ENCODE measurements around the gene SLAMF7. TPM values are rescaled to one million over a fixed set of nuclear protein-coding genes. Genes with fewer than 3 reads are reported as not detected.

The SLAMF7 gene
- total RNA-seq, 1 donor from 2014 or later, result 0.08 TPM

DNA sequence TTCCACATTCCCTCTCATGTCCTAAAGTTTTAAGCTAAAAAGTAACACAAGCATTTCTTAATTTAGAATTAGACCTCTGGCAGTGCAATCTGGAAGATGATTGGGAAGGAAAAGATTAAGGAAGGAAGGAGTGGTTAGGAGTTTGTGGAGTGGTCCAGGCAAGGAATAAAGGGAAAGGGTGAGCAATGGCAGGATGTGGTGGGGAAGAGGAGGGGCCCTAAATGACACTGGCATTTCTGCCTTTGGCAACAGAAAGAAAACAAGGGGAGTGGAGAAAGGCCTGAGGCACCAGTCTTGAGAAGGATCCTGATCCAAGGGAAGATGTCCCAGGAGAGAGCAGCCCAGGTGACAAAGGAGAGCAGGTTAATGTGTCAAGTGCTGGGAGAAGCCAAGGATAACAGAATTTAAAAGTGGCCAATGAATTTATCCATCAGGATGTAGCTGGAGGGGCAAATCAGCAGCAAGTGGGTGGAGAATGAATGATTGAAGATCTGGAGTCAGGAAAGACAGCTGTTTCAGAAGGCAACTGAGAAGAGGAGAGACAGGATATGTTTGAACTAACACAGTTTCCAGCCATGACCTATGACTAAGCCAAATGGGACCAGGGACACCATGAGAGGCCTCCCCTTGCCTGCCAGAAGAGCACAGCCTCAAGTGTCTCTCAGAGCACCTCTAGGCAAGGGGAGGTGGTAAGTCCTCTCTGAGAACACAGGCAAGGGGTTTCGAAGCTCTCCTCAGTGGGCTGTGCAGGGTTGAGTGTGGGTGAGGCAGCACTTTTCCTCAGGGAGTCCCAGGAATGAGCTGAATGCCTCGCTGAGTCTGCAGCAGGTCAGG, 36.1 kb downstream of the SLAMF7 start:
- TF ChIP-seq, protein P1, sequence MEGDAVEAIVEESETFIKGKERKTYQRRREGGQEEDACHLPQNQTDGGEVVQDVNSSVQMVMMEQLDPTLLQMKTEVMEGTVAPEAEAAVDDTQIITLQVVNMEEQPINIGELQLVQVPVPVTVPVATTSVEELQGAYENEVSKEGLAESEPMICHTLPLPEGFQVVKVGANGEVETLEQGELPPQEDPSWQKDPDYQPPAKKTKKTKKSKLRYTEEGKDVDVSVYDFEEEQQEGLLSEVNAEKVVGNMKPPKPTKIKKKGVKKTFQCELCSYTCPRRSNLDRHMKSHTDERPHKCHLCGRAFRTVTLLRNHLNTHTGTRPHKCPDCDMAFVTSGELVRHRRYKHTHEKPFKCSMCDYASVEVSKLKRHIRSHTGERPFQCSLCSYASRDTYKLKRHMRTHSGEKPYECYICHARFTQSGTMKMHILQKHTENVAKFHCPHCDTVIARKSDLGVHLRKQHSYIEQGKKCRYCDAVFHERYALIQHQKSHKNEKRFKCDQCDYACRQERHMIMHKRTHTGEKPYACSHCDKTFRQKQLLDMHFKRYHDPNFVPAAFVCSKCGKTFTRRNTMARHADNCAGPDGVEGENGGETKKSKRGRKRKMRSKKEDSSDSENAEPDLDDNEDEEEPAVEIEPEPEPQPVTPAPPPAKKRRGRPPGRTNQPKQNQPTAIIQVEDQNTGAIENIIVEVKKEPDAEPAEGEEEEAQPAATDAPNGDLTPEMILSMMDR (IDR thresholded peaks at IDR 0.05; ENCODE audit: insufficient read depth, low read length, poor library complexity, severe bottlenecking), result no peak
- no peaks in the 10 kb centered on the region for H3K27me3 ChIP-seq (ENCODE audit: control insufficient read depth, insufficient read depth, low read length)
- no peak for DNase-seq (ENCODE audit: low read depth)
- H3K36me3 ChIP-seq (ENCODE audit: control insufficient read depth, insufficient read depth, low read length), result no peaks in the 10 kb centered on the region
- H3K4me3 ChIP-seq (ENCODE audit: low read depth, low read length), result no peak overlapping the region

DNA sequence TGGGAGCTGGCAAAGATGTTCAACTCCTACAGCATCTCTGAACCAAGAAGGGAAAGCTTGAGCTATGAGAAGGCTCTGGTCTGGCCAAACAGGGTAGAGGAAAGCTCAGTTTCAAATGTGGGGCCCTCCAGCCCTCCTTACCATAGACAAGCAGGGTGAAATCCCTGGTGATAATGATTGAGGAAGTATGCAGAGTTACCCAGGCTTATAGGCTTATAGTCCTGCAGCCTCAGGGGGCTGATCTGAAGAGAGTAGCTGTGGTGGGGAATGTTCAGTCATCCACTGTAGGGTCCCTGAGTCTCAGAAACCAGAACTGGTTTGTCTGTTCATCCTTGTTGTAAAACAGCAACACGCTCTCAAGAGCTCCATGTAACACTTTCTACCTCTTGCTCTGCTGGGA, 37.1 kb downstream of the SLAMF7 start:
- H3K27me3 ChIP-seq (ENCODE audit: control insufficient read depth, insufficient read depth, low read length), result no peaks in the 10 kb centered on the region
- TF ChIP-seq, protein P1 (IDR thresholded peaks at IDR 0.05; ENCODE audit: insufficient read depth, low read length, poor library complexity, severe bottlenecking), result no peak
- DNase-seq (ENCODE audit: low read depth), result no peak
- H3K4me3 ChIP-seq (ENCODE audit: low read depth, low read length), result no peak overlapping the region
- no peaks in the 10 kb centered on the region for H3K36me3 ChIP-seq (ENCODE audit: control insufficient read depth, insufficient read depth, low read length)

GRCh38 chr1:160777486-160778089, 38.5 kb downstream of the SLAMF7 start:
- TF ChIP-seq, protein P1 (IDR thresholded peaks at IDR 0.05; ENCODE audit: insufficient read depth, low read length, poor library complexity, severe bottlenecking), result peak; percentile 47
- Histone ChIP-seq H3K36me3 (ENCODE audit: control insufficient read depth, insufficient read depth, low read length) (no peaks in the 10 kb centered on the region), H3K27me3 (ENCODE audit: control insufficient read depth, insufficient read depth, low read length) (no peaks in the 10 kb centered on the region), H3K4me3 (ENCODE audit: low read depth, low read length) (no peak overlapping the region)
- no peak for DNase-seq (ENCODE audit: low read depth)

DNA sequence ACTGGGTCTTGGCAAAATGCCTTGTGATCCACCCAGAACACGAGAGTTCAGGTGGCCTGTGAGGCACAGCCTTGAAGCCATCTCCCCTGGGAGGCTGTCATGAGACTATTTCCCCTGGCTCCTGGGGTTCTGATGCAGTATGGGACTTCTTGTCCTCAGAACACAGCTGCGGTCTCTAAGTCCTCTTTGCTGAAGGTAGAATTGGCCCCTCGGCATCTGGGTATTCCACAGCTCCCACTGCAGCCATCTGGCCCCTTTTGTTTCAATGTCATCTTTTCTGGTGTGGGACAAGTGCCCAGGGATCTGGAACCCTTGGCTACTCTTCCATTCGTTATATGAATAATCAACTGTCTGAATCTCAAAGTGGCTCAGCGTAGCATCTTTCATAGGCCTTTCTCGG, 39.9 kb downstream of the SLAMF7 start:
- no peak for DNase-seq (ENCODE audit: low read depth)
- H3K4me3 ChIP-seq (ENCODE audit: low read depth, low read length), result no peak overlapping the region
- TF ChIP-seq, protein P1 (IDR thresholded peaks at IDR 0.05; ENCODE audit: insufficient read depth, low read length, poor library complexity, severe bottlenecking), result no peak
- no peaks in the 10 kb centered on the region for H3K27me3 ChIP-seq (ENCODE audit: control insufficient read depth, insufficient read depth, low read length)
- no peaks in the 10 kb centered on the region for H3K36me3 ChIP-seq (ENCODE audit: control insufficient read depth, insufficient read depth, low read length)

- DNase-seq (ENCODE audit: low read depth), result no peak
- H3K36me3 ChIP-seq (ENCODE audit: control insufficient read depth, insufficient read depth, low read length), result no peaks in the 10 kb centered on the region
- H3K4me3 ChIP-seq (ENCODE audit: low read depth, low read length), result no peak overlapping the region
- H3K27me3 ChIP-seq (ENCODE audit: control insufficient read depth, insufficient read depth, low read length), result no peaks in the 10 kb centered on the region
- TF ChIP-seq, protein P1 (IDR thresholded peaks at IDR 0.05; ENCODE audit: insufficient read depth, low read length, poor library complexity, severe bottlenecking), result peak; percentile 47
These were observed 40.8 kb downstream of the SLAMF7 start for GRCh38 chr1:160779626-160780397.

Data from kidney epithelial cell (primary cell).